ENCODE data around the gene PIK3R3.

PIK3R3 gene

GRCh38 chr1:46171871-46172270 is 39.4 kb upstream of the PIK3R3 start:
- no peak for FAIRE-seq
- DNase-seq (ENCODE audit: insufficient read length): no peak
- no peak for TF ChIP-seq TAF1 (IDR thresholded peaks at IDR 0.05; ENCODE audit: borderline replicate concordance, low read depth, low read length)
- no peak for TF ChIP-seq POLR2AphosphoS5 (IDR thresholded peaks at IDR 0.05; ENCODE audit: low read depth, low read length)
- no peak for TF ChIP-seq POLR2A (IDR thresholded peaks at IDR 0.05; ENCODE audit: low read depth, low read length)

GRCh38 chr1:46171351-46171750 is 38.9 kb upstream of the PIK3R3 start:
- no peak for DNase-seq (ENCODE audit: insufficient read length)
- no peak for TF ChIP-seq POLR2AphosphoS5 (IDR thresholded peaks at IDR 0.05; ENCODE audit: low read depth, low read length)
- TF ChIP-seq TAF1 (IDR thresholded peaks at IDR 0.05; ENCODE audit: borderline replicate concordance, low read depth, low read length): no peak
- TF ChIP-seq POLR2A (IDR thresholded peaks at IDR 0.05; ENCODE audit: low read depth, low read length): no peak
- no peak for FAIRE-seq

DNA sequence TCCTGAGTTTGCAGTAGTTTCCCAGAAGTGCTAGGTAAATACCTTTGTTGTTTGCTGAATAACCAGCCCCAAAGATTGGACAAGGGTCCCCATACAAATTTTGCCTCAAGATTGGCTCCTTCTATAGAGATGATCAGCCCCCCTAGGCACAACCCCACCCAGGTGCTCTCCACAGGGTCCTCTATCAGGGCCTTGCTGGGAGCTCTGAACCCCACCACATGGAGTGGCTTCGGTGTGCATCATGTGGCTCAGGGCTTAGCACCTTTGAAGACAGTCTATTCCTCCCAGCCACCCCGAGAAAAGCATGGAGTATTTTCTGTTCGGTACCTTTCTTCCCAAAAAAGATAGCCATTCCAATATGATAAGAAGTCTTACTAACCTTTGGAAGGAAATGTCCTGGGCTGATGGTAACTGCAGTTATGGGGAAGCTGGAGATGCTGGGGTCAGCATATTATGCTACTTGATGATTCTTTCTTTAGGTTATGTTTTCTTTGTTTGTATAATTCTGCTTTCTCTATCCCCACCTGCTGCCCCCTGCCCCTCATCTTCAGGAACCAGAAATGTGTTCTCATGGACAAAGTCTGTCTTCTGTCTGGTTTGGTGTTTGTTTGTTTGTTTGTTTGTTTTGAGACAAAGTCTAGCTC is 37.5 kb upstream of the PIK3R3 start:
- no peak for DNase-seq (ENCODE audit: insufficient read length)
- no peak for FAIRE-seq
- TF ChIP-seq POLR2A (IDR thresholded peaks at IDR 0.05; ENCODE audit: low read depth, low read length): no peak

- no peak for FAIRE-seq
- no peak for DNase-seq (ENCODE audit: insufficient read length)
- TF ChIP-seq POLR2A (IDR thresholded peaks at IDR 0.05; ENCODE audit: low read depth, low read length): no peak
- no peak for TF ChIP-seq TAF1 (IDR thresholded peaks at IDR 0.05; ENCODE audit: borderline replicate concordance, low read depth, low read length)
- TF ChIP-seq POLR2AphosphoS5 (IDR thresholded peaks at IDR 0.05; ENCODE audit: low read depth, low read length): no peak
Observed at GRCh38 chr1:46168477-46168876, 36.0 kb upstream of the PIK3R3 start.

DNA sequence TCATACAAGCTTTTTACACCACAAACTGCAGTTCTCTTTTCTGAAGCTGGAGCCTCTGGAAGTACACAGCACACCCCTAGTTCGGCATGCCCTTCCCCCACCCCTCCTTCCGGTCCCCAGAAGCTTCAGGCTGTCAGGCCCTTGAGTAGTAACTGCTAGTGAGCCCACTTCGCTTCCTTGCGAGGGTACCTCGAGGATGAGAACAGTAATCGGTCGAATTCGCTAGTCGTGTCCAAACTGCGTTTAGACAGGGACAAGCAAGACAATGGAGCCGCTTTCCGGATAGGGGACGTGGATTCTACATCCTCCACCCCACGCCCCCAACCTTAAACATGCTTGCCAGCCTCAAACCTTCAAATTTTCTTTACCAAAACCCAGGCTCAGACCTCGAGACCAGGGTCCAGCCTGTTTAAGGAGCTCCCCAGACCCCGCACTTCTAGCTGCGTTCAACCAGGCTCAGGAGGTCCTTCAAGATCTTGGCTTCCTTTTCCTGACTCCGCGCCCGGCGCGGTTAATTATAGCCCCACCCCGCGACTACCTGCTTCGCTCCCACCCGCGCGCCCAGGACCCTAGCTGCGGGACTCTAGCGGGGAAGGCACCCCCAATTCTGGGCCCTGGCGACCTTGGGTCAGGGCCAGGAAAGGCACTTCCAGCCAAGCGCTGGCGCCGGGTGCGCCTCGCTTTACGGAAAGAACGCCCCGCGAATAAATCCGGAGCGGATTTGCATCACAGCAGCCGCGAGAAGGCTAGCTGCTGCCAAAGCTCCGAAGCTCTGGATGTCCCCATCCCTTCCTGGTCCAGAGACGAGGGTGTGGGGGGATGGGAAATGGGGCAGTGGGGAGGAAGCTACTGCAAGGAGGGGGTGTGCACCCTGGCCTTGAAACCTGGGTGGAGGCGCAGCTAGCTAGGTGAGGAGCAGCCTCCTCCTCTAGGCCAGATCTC is 34.4 kb upstream of the PIK3R3 start:
- FAIRE-seq: peak; percentile 88
- TF ChIP-seq POLR2AphosphoS5 (IDR thresholded peaks at IDR 0.05; ENCODE audit: low read depth, low read length) (0 out of 2 replicates have a peak, but pooled peaks have one; percentile 10), POLR2A (IDR thresholded peaks at IDR 0.05; ENCODE audit: low read depth, low read length) (no peak)

GRCh38 chr1:46160212-46160611 is 27.8 kb upstream of the PIK3R3 start:
- TF ChIP-seq POLR2A (IDR thresholded peaks at IDR 0.05; ENCODE audit: low read depth, low read length) (no peak), TAF1 (IDR thresholded peaks at IDR 0.05; ENCODE audit: borderline replicate concordance, low read depth, low read length) (no peak), POLR2AphosphoS5 (IDR thresholded peaks at IDR 0.05; ENCODE audit: low read depth, low read length) (no peak)
- DNase-seq (ENCODE audit: insufficient read length): no peak
- FAIRE-seq: no peak

More for the DNA sequence above, 34.4 kb upstream of the PIK3R3 start:
- DNase-seq (ENCODE audit: insufficient read length): peak; percentile 63

DNA sequence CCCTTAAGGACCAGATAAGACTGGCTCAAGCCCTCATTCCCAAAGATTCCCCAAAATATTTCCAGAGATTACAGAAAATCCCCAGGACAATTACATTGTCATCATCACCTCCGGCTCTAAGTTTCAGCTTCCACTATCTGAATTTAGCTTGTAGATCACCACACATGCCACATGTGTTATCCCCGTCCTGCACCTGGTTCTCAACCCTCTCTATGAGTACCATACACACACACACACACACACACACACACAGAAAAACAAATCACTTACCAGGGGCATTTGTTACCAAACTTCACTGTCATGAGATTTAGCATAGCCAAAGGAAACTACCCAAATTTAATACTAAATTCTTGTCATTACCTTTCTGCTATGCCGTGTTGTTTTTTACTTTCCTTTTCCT is 27.1 kb upstream of the PIK3R3 start:
- DNase-seq (ENCODE audit: insufficient read length) (no peak), FAIRE-seq (peak; percentile 77)
- TF ChIP-seq POLR2AphosphoS5 (IDR thresholded peaks at IDR 0.05; ENCODE audit: low read depth, low read length) (no peak), TAF1 (IDR thresholded peaks at IDR 0.05; ENCODE audit: borderline replicate concordance, low read depth, low read length) (no peak), POLR2A (IDR thresholded peaks at IDR 0.05; ENCODE audit: low read depth, low read length) (no peak)

DNA sequence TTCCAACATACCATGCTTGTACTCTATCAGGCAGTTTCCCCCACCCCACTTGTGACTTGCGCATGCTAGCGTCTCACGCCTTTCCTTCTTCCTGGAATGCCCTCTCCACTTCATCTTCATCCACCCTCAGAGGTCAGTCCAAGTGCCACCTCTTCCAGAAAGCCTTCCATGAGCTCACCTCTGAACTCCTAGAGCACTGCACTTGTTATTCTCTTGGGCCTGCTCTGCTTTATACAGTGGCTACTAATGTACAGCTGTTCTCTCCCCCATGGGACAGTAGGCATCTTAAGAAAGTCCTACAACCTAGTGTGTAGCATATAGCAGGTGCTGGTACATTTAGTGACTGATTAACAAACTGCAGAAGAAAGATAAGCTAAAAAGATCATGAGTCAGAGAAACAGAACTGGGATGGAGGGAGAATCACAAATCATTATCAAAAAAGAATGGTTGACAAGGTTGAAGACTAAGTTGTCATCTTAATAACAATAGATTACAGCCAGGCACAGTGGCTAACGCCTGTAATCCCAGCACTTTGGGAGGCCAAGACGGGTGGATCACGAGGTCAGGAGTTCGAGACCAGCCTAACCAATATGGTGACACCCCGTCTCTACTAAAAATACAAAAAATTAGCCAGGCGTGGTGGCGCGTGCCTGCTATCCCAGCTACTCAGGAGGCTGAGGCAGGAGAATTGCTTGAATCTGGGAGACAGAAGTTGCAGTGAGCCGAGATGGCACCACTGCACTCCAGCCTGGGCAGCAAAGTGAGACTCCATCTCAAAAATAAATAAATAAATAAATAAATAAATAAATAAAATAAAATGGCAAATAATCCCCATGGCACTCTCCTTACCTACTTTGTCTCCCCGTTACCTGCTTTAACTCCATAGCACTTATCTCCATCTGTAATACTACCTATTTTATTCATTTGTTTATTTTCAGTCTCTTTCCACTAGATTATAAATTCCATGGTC is 26.2 kb upstream of the PIK3R3 start:
- DNase-seq (ENCODE audit: insufficient read length) (no peak), FAIRE-seq (no peak)
- TF ChIP-seq POLR2A (IDR thresholded peaks at IDR 0.05; ENCODE audit: low read depth, low read length) (no peak), TAF1 (IDR thresholded peaks at IDR 0.05; ENCODE audit: borderline replicate concordance, low read depth, low read length) (no peak), POLR2AphosphoS5 (IDR thresholded peaks at IDR 0.05; ENCODE audit: low read depth, low read length) (no peak)

GRCh38 chr1:46157916-46158311 is 25.5 kb upstream of the PIK3R3 start:
- TF ChIP-seq TAF1 (IDR thresholded peaks at IDR 0.05; ENCODE audit: borderline replicate concordance, low read depth, low read length) (no peak), POLR2A (IDR thresholded peaks at IDR 0.05; ENCODE audit: low read depth, low read length) (no peak)
- no peak for FAIRE-seq
- DNase-seq (ENCODE audit: insufficient read length): no peak

DNA sequence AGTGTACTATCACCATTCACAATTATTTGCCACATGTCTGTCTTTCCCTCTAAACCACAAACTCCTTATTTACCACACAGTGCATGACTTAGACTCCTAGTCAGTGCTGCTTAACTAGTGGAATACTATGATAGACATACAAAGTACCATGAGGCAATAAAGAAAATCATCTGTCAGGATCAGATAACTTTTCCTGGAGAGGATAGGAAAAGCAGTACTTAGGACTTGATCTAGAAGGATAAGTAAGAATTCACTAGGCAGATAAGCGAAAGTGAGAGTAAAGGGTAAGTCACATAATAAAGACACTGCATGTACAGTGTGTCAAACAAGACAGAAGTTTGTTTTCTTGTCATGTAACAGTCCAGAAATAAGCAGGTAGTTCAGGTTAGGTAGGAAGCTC is 21.3 kb upstream of the PIK3R3 start:
- DNase-seq (ENCODE audit: insufficient read length) (no peak), FAIRE-seq (no peak)

DNA sequence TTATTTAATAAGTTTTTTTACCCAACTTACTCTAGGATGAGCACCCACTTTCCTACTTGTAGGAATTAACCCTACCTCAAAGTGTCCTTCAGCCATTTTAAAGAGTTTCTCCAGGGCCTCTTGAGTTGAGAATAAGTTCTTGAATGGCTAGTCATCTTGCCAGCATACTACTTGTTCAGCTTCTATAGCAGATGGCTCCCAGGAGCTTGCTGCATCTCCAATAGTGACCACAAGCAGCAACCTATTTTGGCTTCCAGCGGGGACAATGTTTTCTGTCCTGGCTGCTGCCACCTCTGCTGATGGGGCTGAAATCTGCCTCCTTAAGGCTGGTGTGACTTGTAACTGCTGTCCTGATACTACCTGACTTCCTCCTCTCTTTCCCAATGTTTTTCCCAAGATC is 20.8 kb upstream of the PIK3R3 start:
- no peak for DNase-seq (ENCODE audit: insufficient read length)
- no peak for FAIRE-seq
- no peak for TF ChIP-seq POLR2AphosphoS5 (IDR thresholded peaks at IDR 0.05; ENCODE audit: low read depth, low read length)
- TF ChIP-seq TAF1 (IDR thresholded peaks at IDR 0.05; ENCODE audit: borderline replicate concordance, low read depth, low read length): no peak
- no peak for TF ChIP-seq POLR2A (IDR thresholded peaks at IDR 0.05; ENCODE audit: low read depth, low read length)

More for the DNA sequence above, 21.3 kb upstream of the PIK3R3 start:
- no peak for TF ChIP-seq TAF1 (IDR thresholded peaks at IDR 0.05; ENCODE audit: borderline replicate concordance, low read depth, low read length)
- TF ChIP-seq POLR2AphosphoS5 (IDR thresholded peaks at IDR 0.05; ENCODE audit: low read depth, low read length): no peak
- TF ChIP-seq POLR2A (IDR thresholded peaks at IDR 0.05; ENCODE audit: low read depth, low read length): no peak

Measured in GM12892 (cell line).